GM12878 (cell line): ENCODE measurements around the gene SLC22A23. TPM values are rescaled to one million over a fixed set of nuclear protein-coding genes. Genes with fewer than 3 reads are reported as not detected.

Source experiments
- ATAC-seq: fragments of 200-7000 bp; cut with Tn5 transposase; 3 replicates; pipeline ENCODE4 v1.9.1; 2020; ENCODE audit warnings: mild to moderate bottlenecking, moderate library complexity
- BruUV-seq: library from RNA; stranded (reverse); fragments of 400-500 nt; replicated peaks from 2 replicates; lab custom pipeline; 2021; lab: Mats Ljungman, UMichigan
- CTCF ChIA-PET: fragments of 300-600 bp; sonication (Branson Sonifier 250); formaldehyde crosslinking; extraction: SDS; loops from one replicate; lab custom pipeline; 2021; ENCODE audit warnings: inconsistent platforms; lab: Yijun Ruan, JAX
- POLR2A ChIA-PET: fragments of 350-600 bp; formaldehyde crosslinking; extraction: SDS; loops from one replicate; lab custom pipeline; 2021; ENCODE audit warnings: inconsistent platforms; lab: Charles Lee
- RAD21 ChIA-PET: fragments of 300-600 bp; sonication (Branson Sonifier 250); formaldehyde crosslinking; loops from one replicate; lab custom pipeline; 2023; ENCODE audit warnings: antibody characterized with exemption; ENCODE audit not compliant: unreplicated experiment; lab: Charles Lee
- SMC1A ChIA-PET: fragments of 300-600 bp; sonication (Branson Sonifier 250); formaldehyde crosslinking; loops from one replicate; lab custom pipeline; 2023; ENCODE audit not compliant: unreplicated experiment, uncharacterized antibody; lab: Charles Lee
- DNase-seq: peaks from one replicate; pipeline ENCODE4 v3.0.0-alpha.2; 2011; ENCODE audit warnings: low read depth, low spot score
- FAIRE-seq: peaks from 3 replicates; lab custom pipeline; 2011; peaks lifted over from hg19 to GRCh38; lab: Jason Lieb, UNC
- H2AFZ ChIP-seq: 2 replicates; pipeline ENCODE4 v1.6.0; 2011; ENCODE audit warnings: low read depth, low read length, control low read depth; ENCODE audit not compliant: control insufficient read depth
- H3K27ac ChIP-seq: 2 replicates; pipeline ENCODE4 v1.5.1; 2011; ENCODE audit warnings: control low read depth; ENCODE audit not compliant: control insufficient read depth, insufficient read depth
- H3K27me3 ChIP-seq, 2 experiments: replicated peaks in 1 of 2; 2 replicates each; pipeline versions ENCODE4 v1.6.0 to v1.6.1; 2011; ENCODE audit warnings: low read length in 1 of 2; ENCODE audit not compliant: control insufficient read depth in 2 of 2, insufficient read depth in 2 of 2
- H3K36me3 ChIP-seq, 2 experiments: 2 replicates each; pipeline ENCODE4 v1.5.1; 2011; ENCODE audit warnings: low read length in 1 of 2; ENCODE audit not compliant: control insufficient read depth in 2 of 2, insufficient read depth in 2 of 2
- H3K4me1 ChIP-seq: 2 replicates; pipeline ENCODE4 v1.6.1; 2011; ENCODE audit warnings: mild to moderate bottlenecking, low read length, moderate library complexity, mixed read lengths; ENCODE audit not compliant: control insufficient read depth, insufficient read depth
- H3K4me2 ChIP-seq: 2 replicates; pipeline ENCODE4 v1.6.0; 2011; ENCODE audit warnings: control low read depth; ENCODE audit not compliant: control insufficient read depth, insufficient read depth
- H3K4me3 ChIP-seq: fragments of 200-600 bp; sonication (generic); 2 replicates; pipeline ENCODE4 v1.5.1; 2016
- H3K79me2 ChIP-seq: 2 replicates; pipeline ENCODE4 v1.6.0; 2011; ENCODE audit warnings: low read length; ENCODE audit not compliant: control insufficient read depth, insufficient read depth
- H3K9ac ChIP-seq: 2 replicates; pipeline ENCODE4 v1.8.0; 2011; ENCODE audit warnings: low read length, control low read depth, mixed read lengths; ENCODE audit not compliant: control insufficient read depth, insufficient read depth
- H3K9me3 ChIP-seq: replicated peaks from 3 replicates; pipeline ENCODE4 v1.5.1; 2011; ENCODE audit warnings: mild to moderate bottlenecking, low read length; ENCODE audit not compliant: control insufficient read depth, insufficient read depth
- H4K20me1 ChIP-seq: 2 replicates; pipeline ENCODE4 v1.6.0; 2011; ENCODE audit not compliant: control insufficient read depth, insufficient read depth
- BCL11A ChIP-seq: IDR thresholded peaks from 2 replicates; pipeline ENCODE4 v1.6.1; 2011; ENCODE audit warnings: low read depth, low read length
- CHD4 ChIP-seq: fragments of 200-600 bp; sonication (generic); IDR thresholded peaks from 2 replicates; pipeline ENCODE4 v1.6.1; 2016; ENCODE audit warnings: mild to moderate bottlenecking
- EP300 ChIP-seq, 2 experiments: fragments of 150-350 bp in 1 of 2; IDR thresholded peaks; 2 replicates each; pipeline ENCODE4 v1.6.1; 2011 to 2012; ENCODE audit warnings: low read depth in 2 of 2, low read length in 2 of 2, borderline replicate concordance in 1 of 2, improper control_type of control experiment in 1 of 2, inconsistent platforms in 1 of 2; ENCODE audit not compliant: control insufficient read depth in 1 of 2
- JUNB ChIP-seq: IDR thresholded peaks from 2 replicates; pipeline ENCODE4 v1.6.1; 2016; ENCODE audit warnings: antibody characterized with exemption, mild to moderate bottlenecking
- LARP7 ChIP-seq: fragments of 450-650 bp; IDR thresholded peaks from 2 replicates; pipeline ENCODE4 v1.6.1; 2017; ENCODE audit warnings: mild to moderate bottlenecking
- NFIC ChIP-seq: IDR thresholded peaks from 2 replicates; pipeline ENCODE4 v1.6.1; 2012; ENCODE audit warnings: low read depth, mild to moderate bottlenecking, inconsistent platforms, low read length, moderate library complexity
- NRF1 ChIP-seq: conservative IDR thresholded peaks from 2 replicates; pipeline ENCODE4 v1.6.1; 2011; ENCODE audit warnings: mild to moderate bottlenecking, low read depth, low read length, improper control_type of control experiment
- RAD21 ChIP-seq: IDR thresholded peaks from 2 replicates; pipeline ENCODE4 v1.6.1; 2011; ENCODE audit warnings: mild to moderate bottlenecking, low read depth, low read length, moderate library complexity; ENCODE audit not compliant: insufficient read depth
- SUPT20H ChIP-seq: IDR thresholded peaks from 2 replicates; pipeline ENCODE4 v1.6.1; 2011; ENCODE audit warnings: low read depth, mild to moderate bottlenecking, low read length, moderate library complexity, borderline replicate concordance; ENCODE audit not compliant: control insufficient read depth
- WRNIP1 ChIP-seq: IDR thresholded peaks from 2 replicates; pipeline ENCODE4 v1.6.1; 2011; ENCODE audit warnings: low read depth, low read length, improper control_type of control experiment, borderline replicate concordance
- ZNF24 ChIP-seq: fragments of 450-650 bp; IDR thresholded peaks from 2 replicates; pipeline ENCODE4 v1.6.1; 2017; ENCODE audit warnings: antibody characterized with exemption, mild to moderate bottlenecking
- WGBS: methylation state at CpG from one replicate; pipeline ENCODE4 v1.1.6; 2016; ENCODE audit warnings: low lambda C conversion rate; ENCODE audit not compliant: insufficient replicate concordance, insufficient coverage; ENCODE audit errors: missing lambda C conversion rate; 5-methylcytosine and 5-hydroxymethylcytosine counted together
- in situ Hi-C: fragments of 300-500 bp; cut with MboI; formaldehyde crosslinking; loops from 9 replicates; pipeline ENCODE4 v1.14.3; 2018; ENCODE audit warnings: mixed read lengths
- intact Hi-C: fragments of 100-400 bp; cut with micrococcal nuclease; formaldehyde crosslinking; loops from one replicate; pipeline ENCODE4 v1.14.2; 2022; ENCODE audit not compliant: unreplicated experiment
- polyA plus RNA-seq, 11 experiments: library from polyadenylated mRNA; depleted of rRNA in 4 of 11; unstranded in 6 of 11; stranded (reverse) in 5 of 11; fragments of >200 nt; fragmentation: Nextera tagmentation in 4 of 11; fragmentation: Illumina TruSeq in 1 of 11; extraction: Ambion mirVana in 4 of 11; extraction: Trizol in 1 of 11; gene quantifications; 1 replicate in 1 of 11; 2 replicates in 10 of 11; pipeline versions ENCODE4 v1.2.1 to v1.2.3, GENCODE V29; 2011 to 2016; ENCODE audit warnings: inconsistent platforms in 2 of 11, missing spikeins in 2 of 11, low read depth in 1 of 11
- total RNA-seq, 4 experiments: library from RNA; depleted of rRNA in 3 of 4; stranded (reverse); fragments of >200 nt in 3 of 4; fragmentation: Illumina TruSeq in 1 of 4; extraction: Trizol in 1 of 4; gene quantifications; 2 replicates each; pipeline versions ENCODE4 v1.2.1 to v1.2.3, GENCODE V29; 2013 to 2021

SLC22A23 gene
- total and polyA plus RNA-seq, 10 of the 15 experiments (the other 5 are each of a cell fraction or from before 2014, with no cell fraction given): 0.20 to 2.4 (median 0.74) TPM

GRCh38 chr6:3253597-3253961 is 203.3 kb downstream of the SLC22A23 start:
- BruUV-seq: no TSS peak
- H3K4me3 ChIP-seq: no peak overlapping the region
- no peaks in the 10 kb centered on the region for H3K4me1 ChIP-seq
- no peak overlapping the region for H2AFZ ChIP-seq
- ATAC-seq (no peak), DNase-seq (no peak), FAIRE-seq (no peak)
- RAD21 ChIA-PET: no interaction called here
- no peak overlapping the region for H3K9ac ChIP-seq
- H3K36me3 ChIP-seq: no peaks in the 10 kb centered on the region
- SMC1A ChIA-PET: interaction anchor here (1.3 kb wide), 1 partner anchor 41 kb away, joined by 3 read pairs; no protein-coding TSS in a partner anchor
- in situ Hi-C loops (loop anchor here (5.0 kb wide), 1 partner anchor 126 kb away; no protein-coding TSS in a partner anchor), intact Hi-C loops (loop anchor here (5.0 kb wide), 1 partner anchor 256 kb away; the partner anchor contains the start of gene NQO2)
- H3K9me3 ChIP-seq: no peaks in the 10 kb centered on the region
- H3K27ac ChIP-seq: no peak overlapping the region
- CTCF ChIA-PET: interaction anchor here (2.2 kb wide), 1 partner anchor 96 kb away, joined by 5 read pairs; the partner anchor contains the start of gene TUBB2A
- H4K20me1 ChIP-seq: no peaks in the 10 kb centered on the region
- H3K79me2 ChIP-seq: no peaks in the 10 kb centered on the region
- no peak for TF ChIP-seq JUNB
- no peak for TF ChIP-seq NRF1
- no peak for TF ChIP-seq EP300 (IDR thresholded peaks at IDR 0.05; ENCODE audit: borderline replicate concordance in 1 of 2, control insufficient read depth in 1 of 2, low read depth in 2 of 2, low read length in 2 of 2)
- no peak for TF ChIP-seq NFIC
- TF ChIP-seq CHD4: no peak
- no peak for TF ChIP-seq SUPT20H
- TF ChIP-seq RAD21: no peak
- TF ChIP-seq LARP7: no peak
- no peak for TF ChIP-seq BCL11A
- no peak for TF ChIP-seq WRNIP1
- TF ChIP-seq ZNF24: no peak
- no peak overlapping the region for H3K4me2 ChIP-seq
- POLR2A ChIA-PET: interaction anchor here (0.6 kb wide), 1 partner anchor 131 kb away, joined by 3 read pairs; no protein-coding TSS in a partner anchor
- 96% methylated on average over 26 of the region's 40 CpGs for WGBS
- H3K27me3 ChIP-seq: peaks cover 0 to 1% of the 10 kb centered on the region in 2 experiments; a peak in 2 of 4 replicates
